HS-5 (cell line): ENCODE data around the gene CAMK2A.

Experiments
- DNase-seq: peaks from one replicate; pipeline ENCODE4 v3.0.0-alpha.2; 2012; ENCODE audit warnings: low read depth

Gene CAMK2A

GRCh38 chr5:150278046-150278730 lies 11.4 kb downstream of the CAMK2A start:
- no peak for DNase-seq

- no peak for DNase-seq
These were observed 12.5 kb downstream of the CAMK2A start for GRCh38 chr5:150277043-150277442.

DNA sequence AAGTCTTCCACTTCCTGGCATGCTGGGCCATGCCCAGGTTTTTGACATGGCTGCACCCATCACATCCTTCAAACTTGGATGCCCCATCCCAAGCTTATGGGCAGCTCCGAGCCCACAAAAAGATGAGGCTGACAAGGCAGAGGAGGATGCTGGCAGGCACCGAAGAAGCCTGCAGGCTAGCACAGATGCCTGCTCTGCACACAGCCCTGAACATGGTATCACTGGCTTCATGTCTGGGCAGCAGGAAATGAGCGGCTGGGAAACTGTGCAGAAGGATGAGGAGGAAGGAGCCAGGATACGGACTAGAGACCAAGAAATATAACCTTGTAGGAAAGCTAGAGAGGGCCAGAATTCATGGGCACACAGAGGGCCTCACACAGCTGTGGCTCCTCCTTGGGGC lies 14.8 kb downstream of the CAMK2A start:
- DNase-seq = no peak

GRCh38 chr5:150272531-150272930 lies 17.0 kb downstream of the CAMK2A start:
- no peak for DNase-seq

DNA sequence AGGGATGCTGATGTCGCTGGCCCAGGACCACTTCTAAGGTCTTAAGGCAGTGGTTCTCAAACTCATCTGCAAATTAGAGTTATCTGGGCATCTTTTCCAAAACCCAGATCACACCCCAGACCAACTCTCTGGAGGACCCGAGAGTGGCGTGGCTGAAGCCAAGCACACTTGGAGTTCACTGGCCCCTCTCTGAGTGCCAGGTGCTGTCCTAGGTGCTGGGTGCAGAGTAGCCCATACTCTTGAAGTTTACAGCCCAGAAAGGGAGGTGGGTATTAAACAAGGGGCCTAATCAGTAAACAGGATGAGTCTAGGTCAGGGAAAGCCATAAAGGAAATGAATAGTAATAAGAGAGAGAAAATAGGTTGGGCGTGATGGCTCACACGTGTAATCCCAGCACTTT lies 17.6 kb downstream of the CAMK2A start:
- DNase-seq = no peak

- DNase-seq = no peak
These were observed 18.3 kb downstream of the CAMK2A start for GRCh38 chr5:150271296-150271692.

GRCh38 chr5:150270541-150271295 lies 18.9 kb downstream of the CAMK2A start:
- no peak for DNase-seq

GRCh38 chr5:150266871-150267291 lies 22.7 kb downstream of the CAMK2A start:
- DNase-seq = no peak

DNA sequence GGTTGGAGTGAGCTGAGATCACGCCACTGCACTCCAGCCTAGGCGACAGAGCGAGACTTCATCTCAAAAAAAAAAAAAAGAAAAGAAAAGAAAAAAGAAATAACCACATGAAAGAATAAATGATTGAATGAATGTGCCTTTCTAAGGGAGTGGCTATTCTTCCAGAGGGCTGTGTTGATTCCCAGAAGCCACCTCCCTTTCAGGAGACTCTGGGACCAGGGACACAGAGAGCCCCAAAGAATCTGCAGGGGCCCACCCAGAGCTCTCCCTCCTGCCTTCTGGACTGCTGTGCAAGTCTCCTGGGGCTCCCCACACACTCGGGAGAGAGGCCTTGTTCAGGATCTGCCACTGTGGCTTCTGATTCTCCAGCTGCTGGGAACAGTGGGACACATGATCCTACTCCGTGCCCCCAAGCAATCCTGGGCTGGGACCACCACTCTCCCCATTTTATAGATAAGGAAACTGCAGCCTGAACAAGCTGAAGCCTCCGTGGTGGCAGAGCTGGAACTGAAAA lies 23.6 kb downstream of the CAMK2A start:
- no peak for DNase-seq

DNA sequence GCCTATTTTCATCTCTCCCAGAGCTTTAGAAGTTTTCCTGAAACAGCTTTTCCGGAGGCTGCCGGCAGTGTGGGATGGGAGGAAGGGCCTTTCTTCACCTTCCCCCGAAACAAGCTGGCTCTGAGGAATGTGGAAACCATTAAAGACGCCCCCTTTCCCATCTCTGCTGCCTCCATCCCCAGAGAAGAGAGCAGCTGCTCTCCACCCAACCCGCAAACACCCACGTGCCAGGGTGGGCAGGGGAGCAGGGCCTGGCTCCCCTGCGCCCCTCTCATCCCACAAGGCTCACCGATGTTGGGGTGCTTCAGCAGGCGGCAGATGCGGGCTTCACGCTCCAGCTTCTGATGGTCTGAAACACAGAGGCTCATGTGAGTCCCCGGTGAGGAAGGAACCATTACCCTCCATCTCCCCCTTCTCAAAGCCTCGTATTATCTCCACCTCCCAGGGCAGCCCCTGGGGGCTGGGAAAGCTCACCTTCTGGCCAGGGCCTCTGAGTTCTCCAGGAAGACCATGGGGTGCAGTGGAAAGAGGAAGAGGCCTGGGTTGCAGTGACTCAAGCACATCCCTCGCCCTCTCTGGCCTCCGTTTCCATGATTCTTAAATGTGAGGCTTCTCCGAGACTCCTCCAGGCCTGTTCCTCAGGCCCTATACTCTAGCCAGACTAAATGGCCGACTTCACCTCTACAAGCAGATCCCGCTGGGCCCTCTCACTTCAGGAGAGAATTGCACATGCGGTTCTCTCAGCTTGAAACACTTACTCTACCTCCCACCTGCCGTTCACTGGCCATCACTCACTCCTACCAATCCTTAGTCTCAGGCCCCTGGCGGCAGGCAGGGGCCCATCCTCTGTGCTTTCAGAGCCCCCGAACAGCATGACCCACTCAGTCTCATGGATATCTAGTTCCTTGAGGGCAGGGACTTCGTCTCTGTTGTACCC lies 24.6 kb downstream of the CAMK2A start:
- DNase-seq = no peak

DNA sequence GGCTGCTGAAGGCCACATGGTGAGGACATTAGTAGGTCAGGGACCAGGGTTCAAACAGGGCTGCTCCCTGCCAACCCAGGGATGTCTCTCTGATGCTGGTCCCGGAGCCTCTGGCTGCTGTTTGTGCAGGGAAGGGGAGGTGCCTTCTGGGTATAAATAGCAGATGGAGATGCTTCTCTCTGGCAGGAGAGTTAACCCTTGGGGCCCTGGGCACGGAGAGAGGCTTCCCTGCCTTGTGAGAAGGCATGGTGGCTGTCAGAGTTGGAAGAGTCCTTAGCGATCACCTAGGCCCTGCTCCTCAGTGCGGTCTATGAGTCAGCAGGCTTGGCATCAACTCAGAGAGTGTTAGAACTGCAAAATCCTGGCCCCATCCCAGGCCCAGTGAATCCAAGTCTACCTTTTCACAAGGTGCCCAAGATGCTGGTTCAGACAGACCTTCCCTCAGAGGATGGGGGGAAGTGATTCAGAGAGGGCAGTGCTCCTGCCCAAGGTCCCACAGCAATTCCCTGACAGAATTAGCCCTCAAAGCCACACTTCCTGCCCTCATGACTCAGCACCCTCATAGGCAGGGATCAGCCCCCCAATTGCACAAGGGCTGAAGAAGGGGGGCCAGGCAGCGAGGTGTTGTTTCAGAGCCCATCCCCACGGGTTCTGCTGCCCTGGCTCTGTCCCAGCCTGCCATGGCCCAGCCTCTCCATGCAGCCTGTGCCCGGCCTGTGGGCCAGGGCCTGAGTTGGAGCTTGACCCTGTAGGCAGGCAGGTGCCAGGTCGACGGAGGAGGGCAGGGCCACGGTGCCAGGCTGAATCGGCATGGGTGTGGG lies 25.6 kb downstream of the CAMK2A start:
- DNase-seq = peak; percentile 72

DNA sequence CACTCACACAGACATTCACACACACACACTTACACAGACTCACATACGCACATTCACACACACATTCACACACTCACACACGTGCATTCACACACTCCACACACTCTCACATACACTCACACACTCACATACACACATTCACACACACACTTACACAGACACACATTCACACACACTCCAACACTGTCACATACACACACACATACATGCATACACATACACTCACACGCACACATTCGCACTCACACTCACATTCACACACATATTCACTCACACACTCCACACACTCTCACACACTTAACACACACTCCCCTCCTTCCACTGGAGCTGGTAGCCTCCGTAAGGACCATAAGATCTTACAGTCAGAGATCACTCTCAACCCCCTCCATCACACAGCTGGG lies 26.2 kb downstream of the CAMK2A start:
- DNase-seq = no peak

GRCh38 chr5:150262502-150262901 lies 27.1 kb downstream of the CAMK2A start:
- DNase-seq = no peak

- peak; percentile 14 for DNase-seq
These were observed 28.3 kb downstream of the CAMK2A start for GRCh38 chr5:150261231-150261630.

DNA sequence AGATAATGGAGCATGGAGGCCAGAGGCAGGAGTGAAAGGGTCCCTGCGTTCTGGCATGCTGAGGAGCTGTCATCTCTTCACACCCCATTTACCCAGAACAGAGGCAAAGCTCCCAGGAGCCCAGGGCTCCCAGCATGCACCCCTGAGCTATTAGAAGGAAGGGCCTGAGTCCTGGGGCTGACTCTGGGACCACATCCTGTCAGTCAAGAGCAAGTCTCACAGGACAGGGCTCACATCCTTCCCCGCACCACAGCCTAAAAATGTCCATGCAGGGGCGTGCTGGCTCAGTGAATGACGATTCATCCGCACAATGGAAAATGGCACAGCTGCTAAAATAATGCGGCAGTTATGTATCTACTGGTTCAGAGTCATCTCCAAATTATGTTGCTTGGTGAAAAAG lies 31.4 kb downstream of the CAMK2A start:
- DNase-seq = no peak

DNA sequence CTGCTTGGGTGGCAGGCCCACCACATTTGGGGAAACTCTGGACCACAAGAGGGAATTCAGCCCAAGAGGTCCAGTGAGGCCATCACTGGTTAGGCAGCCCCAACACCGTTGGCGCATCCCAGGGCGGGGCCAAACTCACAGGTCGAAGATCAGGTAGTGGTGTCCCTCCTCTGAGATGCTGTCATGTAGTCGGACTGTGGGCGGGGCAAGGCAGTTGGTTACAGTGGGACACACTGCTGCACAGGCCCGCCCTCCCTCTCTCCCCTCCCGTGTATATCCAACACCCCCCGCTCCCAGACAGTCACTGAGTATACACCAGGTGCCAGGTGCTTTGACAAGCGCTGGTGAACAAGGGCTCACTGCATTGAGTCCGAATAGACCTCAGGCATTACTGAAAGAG lies 32.1 kb downstream of the CAMK2A start:
- no peak for DNase-seq

GRCh38 chr5:150256410-150257064 lies 33.0 kb downstream of the CAMK2A start:
- no peak for DNase-seq

- DNase-seq = no peak
These were observed 33.7 kb downstream of the CAMK2A start for GRCh38 chr5:150255659-150256409.

GRCh38 chr5:150254774-150255173 lies 34.8 kb downstream of the CAMK2A start:
- no peak for DNase-seq

- DNase-seq = no peak
These were observed 35.2 kb downstream of the CAMK2A start for GRCh38 chr5:150254363-150254762.
